NCI-H226 (cell line): ENCODE measurements around the gene PCBP3.

ENCODE experiments used
- DNase-seq: peaks from one replicate; pipeline ENCODE4 v3.0.0-alpha.2; 2015

Gene PCBP3

DNA sequence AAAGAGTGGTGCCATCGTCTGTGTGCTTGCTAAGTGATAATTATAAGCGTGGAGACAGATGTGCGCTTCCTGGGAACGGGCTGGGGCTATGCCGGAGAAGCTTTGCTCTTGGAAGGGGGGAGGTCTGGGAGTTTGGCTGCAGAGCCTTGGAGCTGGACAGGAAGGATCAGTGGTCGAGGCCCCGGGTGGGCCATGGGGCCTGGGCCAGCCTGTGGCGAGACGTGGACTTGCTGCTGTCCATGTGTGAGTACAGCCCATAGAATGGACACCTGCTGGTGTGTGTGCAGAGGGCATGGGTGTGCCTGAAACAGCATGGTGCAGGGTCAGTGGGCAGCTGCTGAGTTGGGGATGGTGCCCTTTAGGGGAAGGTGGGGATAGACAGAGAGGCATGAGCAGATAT is 121.3 kb downstream of the PCBP3 start:
- no peak for DNase-seq

- DNase-seq = no peak
Observed at GRCh38 chr21:45765375-45765774, 121.8 kb downstream of the PCBP3 start.

DNA sequence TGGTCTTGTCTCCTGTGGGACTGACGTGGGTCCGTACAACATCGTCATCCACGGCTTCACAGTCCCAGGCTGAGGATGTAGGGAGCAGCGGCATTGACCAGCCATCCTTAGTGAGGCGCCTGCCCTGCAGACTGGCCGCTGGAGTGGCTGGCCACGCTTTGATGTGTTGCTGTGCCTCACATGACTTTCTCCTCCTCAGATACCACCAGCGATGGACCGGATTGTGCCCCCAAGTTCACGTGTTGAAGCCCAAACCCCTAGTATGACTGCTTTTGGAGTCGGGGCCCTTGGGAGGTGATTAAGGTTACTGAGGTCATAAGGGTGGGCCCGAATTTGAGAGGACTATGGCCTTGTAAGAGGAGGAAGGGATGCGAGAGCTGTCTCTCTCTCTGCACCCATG is 122.5 kb downstream of the PCBP3 start:
- no peak for DNase-seq

DNA sequence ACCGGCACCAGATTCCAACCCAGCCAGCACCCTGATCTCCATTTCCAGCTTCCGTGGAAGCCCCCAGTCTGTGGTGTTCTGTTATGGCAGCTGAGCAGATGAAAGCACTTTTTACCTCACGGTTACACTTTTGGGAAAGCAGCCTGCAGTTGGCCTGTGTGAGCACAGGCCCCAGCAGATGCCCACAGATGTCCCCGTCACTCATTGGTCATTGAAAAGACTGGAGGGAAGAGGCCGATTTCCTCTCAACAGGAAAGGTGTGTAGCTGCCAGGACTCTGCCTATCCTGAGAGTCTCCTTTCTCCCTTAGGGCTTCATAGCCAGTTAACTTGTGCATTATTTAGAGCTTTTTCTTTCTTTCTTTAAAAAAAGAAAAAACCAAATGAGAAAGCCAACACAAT is 123.0 kb downstream of the PCBP3 start:
- no peak for DNase-seq

GRCh38 chr21:45767071-45768006 is 123.8 kb downstream of the PCBP3 start:
- no peak for DNase-seq

- DNase-seq = no peak
Observed at GRCh38 chr21:45768011-45768739, 124.7 kb downstream of the PCBP3 start.

DNA sequence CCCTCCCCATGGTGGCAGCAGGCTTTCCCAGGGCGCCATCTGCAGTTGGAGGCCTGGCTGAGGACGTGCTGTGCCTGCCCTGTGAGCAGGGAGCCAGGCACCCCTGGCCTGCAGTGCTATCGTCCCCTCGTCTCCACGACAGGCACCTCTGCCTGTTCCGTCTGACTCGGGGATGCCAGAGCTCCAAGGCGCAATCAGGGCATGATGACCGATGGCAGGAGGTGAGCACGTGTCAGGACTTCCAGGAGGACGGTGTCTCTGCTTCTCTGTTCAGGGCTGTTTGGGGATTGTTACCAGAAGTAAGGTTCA is 125.2 kb downstream of the PCBP3 start:
- DNase-seq = no peak

DNA sequence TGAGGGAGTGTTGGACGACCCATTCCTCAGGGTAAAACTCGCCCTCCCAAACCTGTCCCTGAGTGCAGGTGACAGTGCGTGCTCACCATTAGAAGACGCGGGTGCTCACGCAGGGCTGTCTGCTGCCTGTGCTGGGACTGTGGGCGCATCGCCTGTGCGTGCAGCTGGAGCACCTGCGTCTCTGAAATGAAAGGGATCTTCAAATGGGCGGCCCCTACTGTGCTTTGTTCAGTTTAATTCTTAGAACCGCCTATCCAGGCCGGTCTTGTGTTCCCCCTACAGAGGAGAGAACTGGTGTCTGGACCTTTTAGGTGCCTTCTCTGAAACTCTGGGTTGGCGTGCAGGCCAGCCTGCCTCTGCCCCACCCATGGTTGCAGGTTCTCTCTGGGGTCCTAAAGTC is 125.8 kb downstream of the PCBP3 start:
- DNase-seq = no peak

GRCh38 chr21:45769896-45770295 is 126.4 kb downstream of the PCBP3 start:
- DNase-seq = no peak

- DNase-seq = no peak
Observed at GRCh38 chr21:45772180-45772579, 128.7 kb downstream of the PCBP3 start.

DNA sequence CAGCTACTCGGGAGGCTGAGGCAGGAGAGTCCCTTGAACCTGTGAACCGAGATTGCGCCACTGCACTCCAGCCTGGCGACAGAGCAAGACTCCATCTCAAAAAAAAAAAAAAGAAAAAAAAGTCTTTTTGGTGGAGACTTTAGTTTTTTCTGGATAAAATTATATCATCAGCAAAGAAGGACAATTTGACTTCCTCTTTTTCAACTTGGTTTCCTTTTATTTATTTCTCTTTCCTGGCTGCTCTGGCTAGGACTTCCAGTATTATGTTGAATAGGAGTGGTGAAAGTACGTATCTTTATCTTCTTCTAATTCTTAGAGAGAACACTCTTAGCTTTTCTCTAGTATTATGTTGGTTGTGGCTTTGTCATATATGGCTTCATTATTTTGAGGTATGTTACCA is 130.8 kb downstream of the PCBP3 start:
- DNase-seq = no peak

DNA sequence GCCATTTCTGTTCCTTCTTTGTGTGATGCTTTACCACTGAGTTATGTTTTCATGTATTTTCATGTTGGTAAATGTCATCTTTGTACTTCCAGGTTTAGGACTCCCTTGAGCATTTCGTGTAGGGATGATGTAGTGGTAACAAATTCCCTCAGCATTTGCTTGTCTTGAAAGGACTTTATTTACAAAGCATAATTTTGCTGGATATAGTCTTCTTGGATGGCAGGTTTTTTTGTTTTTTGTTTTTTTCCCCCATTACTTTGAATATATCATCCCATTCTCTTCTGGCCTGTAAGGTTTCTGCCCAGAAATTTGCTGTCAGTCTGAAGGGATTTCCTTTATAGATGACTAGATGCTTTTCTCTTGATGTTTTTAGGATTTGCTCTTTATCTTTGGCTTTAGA is 133.4 kb downstream of the PCBP3 start:
- DNase-seq = no peak

DNA sequence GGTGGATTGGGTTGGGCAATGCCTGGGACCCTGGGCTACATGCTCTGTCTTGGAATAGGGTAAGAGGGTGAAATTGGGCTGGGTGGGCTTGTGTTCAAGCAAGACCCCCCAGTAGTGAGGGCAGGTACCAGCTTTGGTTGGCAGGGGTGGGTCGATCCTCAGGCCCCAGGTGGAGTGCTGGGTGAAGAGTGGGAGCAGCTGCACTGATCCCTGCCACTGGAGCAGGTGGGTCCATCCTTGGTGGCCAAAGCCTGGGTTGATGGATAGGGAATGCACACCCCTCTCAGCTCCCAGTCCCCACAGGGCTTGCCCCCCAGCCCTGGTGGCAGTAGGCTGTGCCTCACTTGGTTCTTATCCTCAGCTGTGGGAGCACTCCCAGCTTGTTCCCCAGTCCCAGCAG is 135.2 kb downstream of the PCBP3 start:
- no peak for DNase-seq

GRCh38 chr21:45779226-45779625 is 135.7 kb downstream of the PCBP3 start:
- DNase-seq = no peak

GRCh38 chr21:45780647-45781046 is 137.1 kb downstream of the PCBP3 start:
- no peak for DNase-seq

DNA sequence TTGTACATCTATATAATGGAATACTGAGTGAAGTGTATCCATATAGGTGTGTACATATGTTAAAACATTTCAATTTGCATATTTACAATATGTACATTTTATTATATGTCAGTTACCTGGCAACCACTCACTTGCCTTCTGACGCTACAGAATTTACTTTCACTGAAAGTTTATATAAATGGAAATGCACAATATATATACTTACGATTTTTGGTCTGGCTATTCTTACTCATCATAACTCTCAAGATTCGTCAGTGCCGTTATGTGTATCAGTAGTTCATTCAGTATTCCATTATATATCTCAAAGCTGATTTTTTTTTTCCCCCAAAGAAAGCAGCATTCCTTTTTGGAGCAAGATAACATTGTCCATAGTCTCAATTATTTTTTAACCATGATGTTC is 138.2 kb downstream of the PCBP3 start:
- no peak for DNase-seq

DNA sequence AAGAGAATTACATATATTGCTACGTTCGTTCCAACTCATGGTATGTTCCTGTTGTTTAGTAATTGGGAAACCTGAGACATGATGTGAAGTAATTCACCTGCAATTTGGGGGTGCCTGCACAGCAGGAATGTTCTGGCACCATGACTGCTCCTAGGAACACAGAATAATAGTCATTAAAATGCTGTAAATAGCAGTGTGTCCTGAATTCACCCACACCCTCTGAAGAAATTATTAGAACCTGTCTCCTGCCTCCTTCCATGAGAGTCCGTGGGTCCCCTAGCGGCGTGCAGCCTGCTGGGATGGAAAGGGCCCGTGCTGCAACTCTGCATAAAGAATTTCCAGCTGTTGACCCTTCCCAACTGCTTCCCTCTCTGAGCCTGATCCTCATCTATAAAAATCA is 143.1 kb downstream of the PCBP3 start:
- DNase-seq = no peak

GRCh38 chr21:45787371-45787770 is 143.8 kb downstream of the PCBP3 start:
- DNase-seq = no peak

GRCh38 chr21:45788198-45788597 is 144.7 kb downstream of the PCBP3 start:
- DNase-seq = no peak

- no peak for DNase-seq
Observed at GRCh38 chr21:45788637-45789506, 145.3 kb downstream of the PCBP3 start.

DNA sequence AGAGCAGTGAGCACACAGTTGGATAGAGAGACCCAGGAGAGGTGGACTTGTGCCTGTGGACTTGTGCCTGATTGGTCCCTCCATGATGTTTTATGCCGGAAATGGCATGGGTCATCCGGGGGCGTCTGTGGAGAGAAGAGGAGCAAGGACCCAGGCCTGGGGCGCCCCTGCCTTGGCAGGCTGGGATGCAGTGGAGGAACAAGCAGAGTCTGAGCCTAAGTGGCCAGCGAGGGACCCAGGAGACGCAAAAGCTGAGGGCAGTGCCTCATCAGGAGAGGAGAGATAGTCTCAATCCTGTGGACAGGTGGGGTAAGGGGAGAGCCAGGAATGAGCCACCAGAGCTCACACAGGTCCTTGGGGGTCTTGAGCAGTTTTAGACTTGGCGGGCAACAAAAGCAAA is 146.9 kb downstream of the PCBP3 start:
- no peak for DNase-seq

DNA sequence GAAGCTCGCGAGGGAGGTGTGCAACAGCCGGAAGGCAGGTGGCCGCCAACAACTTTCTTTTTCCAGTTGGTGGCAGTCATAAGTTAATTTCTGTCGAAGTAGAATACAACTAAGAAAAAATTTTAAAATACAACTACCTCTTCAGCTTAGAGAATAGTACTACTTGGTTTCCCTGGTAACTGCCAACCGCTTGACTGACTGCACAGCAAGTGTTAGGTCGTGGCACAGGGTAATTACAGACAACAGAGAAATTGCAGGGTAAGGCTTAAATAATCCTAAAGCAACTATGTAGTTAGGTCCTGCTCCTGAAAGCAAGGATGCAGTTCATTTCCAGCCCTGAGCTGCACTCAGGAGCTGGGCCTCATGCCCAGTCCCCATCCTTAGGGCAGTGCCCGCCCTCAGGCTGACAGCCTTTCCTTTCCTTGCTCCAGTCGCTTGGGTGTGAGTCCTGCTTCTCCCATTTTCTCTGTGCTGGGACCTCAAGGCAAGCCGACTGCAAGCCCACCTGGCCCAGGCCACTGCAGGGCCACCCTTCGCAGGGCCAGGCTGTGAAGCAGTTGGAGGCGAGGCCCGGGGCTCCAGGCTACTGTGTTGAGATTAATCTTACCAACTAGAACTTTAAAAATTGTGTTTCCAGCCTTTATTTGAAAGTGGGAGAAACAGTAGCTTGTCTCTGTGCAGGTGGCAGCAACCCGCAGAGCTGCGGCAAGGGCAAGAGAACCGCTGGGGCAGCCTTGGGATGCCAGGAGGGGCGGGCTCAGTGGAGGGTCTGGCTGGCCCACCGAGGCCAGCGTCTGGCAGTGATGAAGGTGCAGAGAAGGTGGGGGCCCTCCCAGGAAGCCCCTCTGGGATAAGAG is 148.3 kb downstream of the PCBP3 start:
- DNase-seq = no peak
